Astrocyte (in vitro differentiated cells and primary cell): Measurements from ENCODE around the gene GNAO1. TPM values are rescaled to one million over a fixed set of nuclear protein-coding genes. Genes with fewer than 3 reads are reported as not detected.

Experiments used
- DNase-seq: peaks from one replicate; pipeline ENCODE4 v3.0.0-alpha.2; 2010; ENCODE audit warnings: low read depth
- FAIRE-seq: peaks from 2 replicates; lab custom pipeline; 2011; peaks lifted over from hg19 to GRCh38; lab: Jason Lieb, UNC
- H2AFZ ChIP-seq: 2 replicates; pipeline ENCODE4 v1.6.0; 2012; ENCODE audit warnings: low read depth, low read length, inconsistent platforms
- H3K27ac ChIP-seq: 2 replicates; pipeline ENCODE4 v1.5.1; 2011; ENCODE audit warnings: low read depth, low read length, inconsistent platforms
- H3K27me3 ChIP-seq: 2 replicates; pipeline ENCODE4 v1.6.0; 2011; ENCODE audit warnings: low read length, inconsistent platforms; ENCODE audit not compliant: insufficient read depth
- H3K36me3 ChIP-seq: 2 replicates; pipeline ENCODE4 v1.5.1; 2011; ENCODE audit warnings: low read length, inconsistent platforms; ENCODE audit not compliant: insufficient read depth
- H3K4me1 ChIP-seq: 2 replicates; pipeline ENCODE4 v1.5.1; 2011; ENCODE audit warnings: low read length, inconsistent platforms; ENCODE audit not compliant: insufficient read depth
- H3K4me2 ChIP-seq: 2 replicates; pipeline ENCODE4 v1.6.0; 2012; ENCODE audit warnings: low read length, inconsistent platforms
- H3K4me3 ChIP-seq: 2 replicates; pipeline ENCODE4 v1.5.1; 2011; ENCODE audit warnings: low read depth, mild to moderate bottlenecking, low read length, inconsistent platforms; ENCODE audit not compliant: insufficient read depth
- H3K79me2 ChIP-seq: 2 replicates; pipeline ENCODE4 v1.6.0; 2012; ENCODE audit warnings: mild to moderate bottlenecking, low read length, inconsistent platforms; ENCODE audit not compliant: insufficient read depth
- H3K9ac ChIP-seq: 2 replicates; pipeline ENCODE4 v1.6.0; 2012; ENCODE audit warnings: mild to moderate bottlenecking, low read length, inconsistent platforms
- H3K9me3 ChIP-seq: 2 replicates; pipeline ENCODE4 v1.5.1; 2012; ENCODE audit warnings: low read depth, mild to moderate bottlenecking, low read length, inconsistent platforms; ENCODE audit not compliant: insufficient read depth
- H4K20me1 ChIP-seq: 2 replicates; pipeline ENCODE4 v1.6.0; 2012; ENCODE audit warnings: low read length, inconsistent platforms; ENCODE audit not compliant: insufficient read depth
- H3K27ac Mint-ChIP-seq: one replicate; pipeline ENCODE4 v1.8.0; 2021; ENCODE audit warnings: mild to moderate bottlenecking, mixed read lengths; ENCODE audit not compliant: unreplicated experiment
- H3K27me3 Mint-ChIP-seq: one replicate; pipeline ENCODE4 v1.8.0; 2021; ENCODE audit warnings: low read depth, mixed read lengths; ENCODE audit not compliant: unreplicated experiment
- H3K36me3 Mint-ChIP-seq: one replicate; pipeline ENCODE4 v1.8.0; 2021; ENCODE audit warnings: low read depth, mixed read lengths; ENCODE audit not compliant: unreplicated experiment
- H3K4me1 Mint-ChIP-seq: one replicate; pipeline ENCODE4 v1.8.0; 2021; ENCODE audit warnings: low read depth, mixed read lengths; ENCODE audit not compliant: unreplicated experiment
- H3K4me3 Mint-ChIP-seq: one replicate; pipeline ENCODE4 v1.8.0; 2021; ENCODE audit warnings: mild to moderate bottlenecking, moderate library complexity, mixed read lengths; ENCODE audit not compliant: unreplicated experiment
- H3K9me3 Mint-ChIP-seq: one replicate; pipeline ENCODE4 v1.8.0; 2021; ENCODE audit warnings: mild to moderate bottlenecking, mixed read lengths; ENCODE audit not compliant: unreplicated experiment
- CTCF ChIP-seq: IDR thresholded peaks from 2 replicates; pipeline ENCODE4 v1.5.1; 2011; ENCODE audit warnings: low read depth, mild to moderate bottlenecking, inconsistent platforms, low read length, moderate library complexity; ENCODE audit not compliant: insufficient read depth
- EZH2 ChIP-seq: IDR thresholded peaks from 2 replicates; pipeline ENCODE4 v1.6.1; 2012; ENCODE audit warnings: mild to moderate bottlenecking, low read length, inconsistent platforms; ENCODE audit not compliant: insufficient read depth
- total RNA-seq: library from RNA; stranded (reverse); gene quantifications from 2 replicates; pipeline ENCODE4 v1.2.1, GENCODE V29; 2021

Gene GNAO1
- total RNA-seq, 1 donor from 2014 or later: 1.7 TPM

GRCh38 chr16:56192986-56193945 is 2.0 kb downstream of the GNAO1 start:
- peak overlapping the region; percentile 47 for H3K4me2 ChIP-seq
- FAIRE-seq: no peak

GRCh38 chr16:56193951-56194726 is 2.9 kb downstream of the GNAO1 start:
- no peaks in the 10 kb centered on the region for H3K4me1 Mint-ChIP-seq
- peak overlapping the region; percentile 67 for H3K4me2 ChIP-seq
- H3K9me3 Mint-ChIP-seq: no peaks in the 10 kb centered on the region
- FAIRE-seq (no peak), DNase-seq (peak; percentile 57)
- H3K4me3 Mint-ChIP-seq: no peak overlapping the region
- peaks cover 3% of the 10 kb centered on the region for H3K4me1 ChIP-seq
- H3K27me3 ChIP-seq: peaks cover 53% of the 10 kb centered on the region
- H3K9me3 ChIP-seq: no peaks in the 10 kb centered on the region
- no peak overlapping the region for H3K27ac ChIP-seq
- H3K79me2 ChIP-seq: no peaks in the 10 kb centered on the region
- H3K36me3 ChIP-seq: no peaks in the 10 kb centered on the region
- H3K9ac ChIP-seq: no peak overlapping the region
- TF ChIP-seq EZH2 (peak; percentile 23), CTCF (no peak)
- H3K27ac Mint-ChIP-seq: no peak overlapping the region
- peaks cover 50% of the 10 kb centered on the region for H3K27me3 Mint-ChIP-seq
- H2AFZ ChIP-seq: no peak overlapping the region
- H4K20me1 ChIP-seq: no peaks in the 10 kb centered on the region
- no peaks in the 10 kb centered on the region for H3K36me3 Mint-ChIP-seq
- no peak overlapping the region for H3K4me3 ChIP-seq

More at GRCh38 chr16:56192986-56193945, 2.0 kb downstream of the GNAO1 start:
- Histone ChIP-seq H3K4me1 (peaks cover 3% of the 10 kb centered on the region), H4K20me1 (no peaks in the 10 kb centered on the region), H3K27ac (no peak overlapping the region), H3K9ac (no peak overlapping the region), H3K9me3 (no peaks in the 10 kb centered on the region), H3K79me2 (no peaks in the 10 kb centered on the region), H3K36me3 (no peaks in the 10 kb centered on the region), H3K4me3 (no peak overlapping the region), H3K27me3 (peaks cover 61% of the 10 kb centered on the region), H2AFZ (no peak overlapping the region)
- Mint-ChIP-seq H3K4me1 (no peaks in the 10 kb centered on the region), H3K27me3 (peaks cover 55% of the 10 kb centered on the region), H3K36me3 (no peaks in the 10 kb centered on the region), H3K9me3 (no peaks in the 10 kb centered on the region), H3K4me3 (no peak overlapping the region), H3K27ac (no peak overlapping the region)
- DNase-seq: no peak
- TF ChIP-seq EZH2: no peak
- no peak for TF ChIP-seq CTCF
